HEK293 (cell line): Measurements from ENCODE around the gene LMF1.
"Not testable (repeated sequence)": the region's sequence is repeated elsewhere in the genome, so short reads cannot be mapped to it uniquely, and the experiment has no call there.

Experiments
- CTCF ChIP-seq: fragments of 450-650 bp; formaldehyde crosslinking; IDR thresholded peaks from 2 replicates; pipeline ENCODE4 v1.5.1; 2016; ENCODE audit warnings: missing biosample characterization, missing genetic modification characterization
- GLI4 ChIP-seq: fragments of 450-650 bp; formaldehyde crosslinking; IDR thresholded peaks from 2 replicates; pipeline ENCODE4 v1.5.1; 2016; ENCODE audit warnings: missing biosample characterization, missing genetic modification characterization
- TCF7L2 ChIP-seq: IDR thresholded peaks from 2 replicates; pipeline ENCODE4 v1.6.1; 2011; ENCODE audit warnings: low read depth, mild to moderate bottlenecking, inconsistent platforms, low read length, moderate library complexity, borderline replicate concordance
- YY1 ChIP-seq: fragments of 450-650 bp; formaldehyde crosslinking; IDR thresholded peaks from 2 replicates; pipeline ENCODE4 v1.5.1; 2018; ENCODE audit warnings: missing biosample characterization, missing genetic modification characterization
- ZFP69B ChIP-seq: fragments of 450-650 bp; formaldehyde crosslinking; IDR thresholded peaks from 2 replicates; pipeline ENCODE4 v1.5.1; 2016; ENCODE audit warnings: missing biosample characterization, missing genetic modification characterization
- ZNF350 ChIP-seq: fragments of 450-650 bp; formaldehyde crosslinking; IDR thresholded peaks from 2 replicates; pipeline ENCODE4 v1.5.0; 2017; ENCODE audit warnings: missing biosample characterization, mild to moderate bottlenecking, missing genetic modification characterization
- ZNF571 ChIP-seq: fragments of 450-650 bp; formaldehyde crosslinking; IDR thresholded peaks from 2 replicates; pipeline ENCODE4 v1.5.0; 2017; ENCODE audit warnings: missing biosample characterization, missing genetic modification characterization
- ZNF707 ChIP-seq: fragments of 450-650 bp; formaldehyde crosslinking; IDR thresholded peaks from 2 replicates; pipeline ENCODE4 v1.5.1; 2016; ENCODE audit warnings: missing biosample characterization, missing genetic modification characterization

- TF ChIP-seq ZNF571 (tag by site-specific recombination); ZNF350 (tag by site-specific recombination); CTCF; YY1 (tag by site-specific recombination); TCF7L2; GLI4 (tag by site-specific recombination); ZFP69B; ZNF707 (tag by site-specific recombination): not testable (repeated sequence)
Measured at GRCh38 chr16:858971-859370, 111.8 kb downstream of the LMF1 start.
